AG04449 (cell line): ENCODE measurements around the gene PTPN4.

ENCODE experiments used
- CTCF ChIA-PET: fragments of 350-600 bp; formaldehyde crosslinking; extraction: SDS; loops from one replicate; lab custom pipeline; 2021; ENCODE audit warnings: antibody characterized with exemption; lab: Yijun Ruan, JAX
- POLR2A ChIA-PET: fragments of 400-600, 350-600 bp; formaldehyde crosslinking; extraction: SDS; loops from one replicate; lab custom pipeline; 2020; ENCODE audit warnings: antibody characterized with exemption, inconsistent platforms; lab: Yijun Ruan, JAX
- DNase-seq: peaks from one replicate; pipeline ENCODE4 v3.0.0-alpha.2; 2010; ENCODE audit warnings: low read depth, low spot score
- H3K4me3 ChIP-seq: 2 replicates; pipeline ENCODE4 v1.5.1; 2011; ENCODE audit warnings: low read depth, mild to moderate bottlenecking, control low read depth, low read length
- TF ChIP-seq, protein P1 (sequence below): IDR thresholded peaks from one replicate; pipeline ENCODE4 v1.5.1; 2011; ENCODE audit warnings: mild to moderate bottlenecking, moderate library complexity, low read length, control low read depth, inconsistent platforms; ENCODE audit not compliant: insufficient read depth; ENCODE audit errors: missing control alignments

PTPN4 gene

GRCh38 chr2:119715409-119716283 is 44.1 kb upstream of the PTPN4 start:
- ChIA-PET POLR2A (no interaction called here), CTCF (interaction anchor here (1.0 to 4.3 kb wide), 5 partner anchors 11 to 108 kb away, joined by 3 to 27 read pairs (median 4); no protein-coding TSS in a partner anchor)
- TF ChIP-seq, protein P1, sequence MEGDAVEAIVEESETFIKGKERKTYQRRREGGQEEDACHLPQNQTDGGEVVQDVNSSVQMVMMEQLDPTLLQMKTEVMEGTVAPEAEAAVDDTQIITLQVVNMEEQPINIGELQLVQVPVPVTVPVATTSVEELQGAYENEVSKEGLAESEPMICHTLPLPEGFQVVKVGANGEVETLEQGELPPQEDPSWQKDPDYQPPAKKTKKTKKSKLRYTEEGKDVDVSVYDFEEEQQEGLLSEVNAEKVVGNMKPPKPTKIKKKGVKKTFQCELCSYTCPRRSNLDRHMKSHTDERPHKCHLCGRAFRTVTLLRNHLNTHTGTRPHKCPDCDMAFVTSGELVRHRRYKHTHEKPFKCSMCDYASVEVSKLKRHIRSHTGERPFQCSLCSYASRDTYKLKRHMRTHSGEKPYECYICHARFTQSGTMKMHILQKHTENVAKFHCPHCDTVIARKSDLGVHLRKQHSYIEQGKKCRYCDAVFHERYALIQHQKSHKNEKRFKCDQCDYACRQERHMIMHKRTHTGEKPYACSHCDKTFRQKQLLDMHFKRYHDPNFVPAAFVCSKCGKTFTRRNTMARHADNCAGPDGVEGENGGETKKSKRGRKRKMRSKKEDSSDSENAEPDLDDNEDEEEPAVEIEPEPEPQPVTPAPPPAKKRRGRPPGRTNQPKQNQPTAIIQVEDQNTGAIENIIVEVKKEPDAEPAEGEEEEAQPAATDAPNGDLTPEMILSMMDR, result no peak
- no peak for DNase-seq
- H3K4me3 ChIP-seq, result no peak overlapping the region

DNA sequence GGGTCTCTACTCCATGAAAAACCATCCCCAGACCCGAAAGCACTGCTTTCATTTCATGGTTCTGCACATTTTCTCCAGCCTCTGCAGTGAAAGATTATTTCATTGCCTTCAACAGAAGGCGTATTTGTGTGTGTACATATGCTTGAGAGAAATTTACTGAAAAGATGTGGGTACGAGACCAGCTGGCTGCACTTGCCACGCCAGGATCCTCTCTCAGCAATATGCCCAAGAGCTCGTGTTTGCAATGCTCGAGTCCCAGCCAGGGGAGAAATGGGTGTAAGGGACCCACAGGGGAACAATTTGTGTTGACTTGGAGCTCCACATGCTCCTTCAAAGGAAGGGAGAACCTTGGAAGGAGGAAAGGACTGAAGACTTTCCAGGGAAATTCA is 43.4 kb upstream of the PTPN4 start:
- no peak for DNase-seq
- ChIA-PET POLR2A (no interaction called here), CTCF (interaction anchor here (1.0 to 1.3 kb wide), 3 partner anchors 10 to 107 kb away, joined by 3 to 4 read pairs (median 4); no protein-coding TSS in a partner anchor)
- TF ChIP-seq, protein P1, result no peak
- no peak overlapping the region for H3K4me3 ChIP-seq

DNA sequence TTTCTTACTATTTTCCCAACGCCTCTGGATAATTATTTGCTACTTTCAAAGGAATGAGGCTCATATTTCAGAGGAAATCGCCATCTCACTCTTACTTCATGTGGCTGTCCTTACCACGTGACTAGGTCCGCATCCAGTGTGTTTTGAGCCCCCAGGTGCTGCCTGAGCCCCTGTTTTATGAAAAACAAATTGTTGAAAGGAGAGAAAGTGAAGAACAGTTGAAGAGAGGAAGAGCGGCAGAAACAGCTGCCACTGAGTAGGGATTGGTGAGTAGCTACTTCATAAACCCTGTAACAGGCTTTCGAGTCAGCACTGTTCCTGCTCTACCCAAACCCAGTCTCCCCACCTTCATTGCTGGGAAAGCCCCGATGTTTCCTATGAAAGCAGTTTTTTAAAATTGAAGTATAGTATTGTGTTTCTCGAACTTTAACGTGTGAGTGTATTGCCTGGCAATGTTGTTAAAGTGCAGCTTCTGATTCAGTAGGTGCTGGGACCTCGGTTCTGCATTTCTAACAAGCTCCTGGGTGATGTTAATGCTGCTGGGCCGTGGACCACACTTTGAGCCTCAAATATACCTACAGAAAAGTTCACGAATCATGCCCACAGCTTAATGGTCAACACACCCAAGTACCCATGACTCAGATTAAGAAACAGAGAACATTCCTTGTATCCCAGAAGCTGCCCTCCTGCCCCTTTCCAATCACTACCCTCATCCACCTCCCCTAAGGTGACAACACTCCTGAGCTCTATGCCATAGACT is 41.0 kb upstream of the PTPN4 start:
- no peak overlapping the region for H3K4me3 ChIP-seq
- TF ChIP-seq, protein P1, result no peak
- ChIA-PET CTCF (interaction anchor here (0.9 to 2.6 kb wide), 4 partner anchors 9 to 33 kb away, joined by 3 to 13 read pairs (median 3); no protein-coding TSS in a partner anchor), POLR2A (no interaction called here)
- no peak for DNase-seq

- H3K4me3 ChIP-seq, result no peak overlapping the region
- TF ChIP-seq, protein P1, result no peak
- ChIA-PET POLR2A (no interaction called here), CTCF (interaction anchor here (0.9 to 2.6 kb wide), 4 partner anchors 10 to 32 kb away, joined by 3 to 13 read pairs (median 3); no protein-coding TSS in a partner anchor)
- no peak for DNase-seq
These were observed 40.5 kb upstream of the PTPN4 start for GRCh38 chr2:119719261-119719627.

GRCh38 chr2:119721043-119721442 is 38.7 kb upstream of the PTPN4 start:
- H3K4me3 ChIP-seq, result no peak overlapping the region
- ChIA-PET POLR2A (no interaction called here), CTCF (interaction anchor here (0.7 kb wide), 1 partner anchor 18 kb away, joined by 3 read pairs; no protein-coding TSS in a partner anchor)
- TF ChIP-seq, protein P1, result no peak
- no peak for DNase-seq

DNA sequence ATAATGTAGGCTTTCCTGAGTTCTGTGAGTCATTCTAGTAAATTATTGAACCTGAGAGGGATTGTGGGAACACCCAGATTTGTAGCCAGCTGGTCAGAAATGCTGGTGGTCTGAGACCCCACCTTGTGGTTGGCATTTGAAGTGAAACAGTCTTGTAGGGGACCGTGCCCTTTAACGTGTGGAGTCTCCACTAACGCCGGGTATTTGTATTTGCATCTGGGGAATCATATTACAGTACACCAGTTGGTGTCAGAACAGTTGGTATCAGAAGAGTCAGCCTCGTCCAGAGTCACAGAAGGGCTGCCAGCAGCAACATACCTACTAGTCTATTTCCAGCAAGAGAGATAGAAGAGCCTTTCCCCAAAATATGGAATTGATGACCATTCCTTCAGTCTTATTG is 38.3 kb upstream of the PTPN4 start:
- no peak for DNase-seq
- TF ChIP-seq, protein P1, result no peak
- CTCF ChIA-PET, result interaction anchor here (0.7 kb wide), 1 partner anchor 19 kb away, joined by 3 read pairs; no protein-coding TSS in a partner anchor
- POLR2A ChIA-PET, result no interaction called here
- no peak overlapping the region for H3K4me3 ChIP-seq
